Stimulated activated CD4-positive, alpha-beta T cell treated with anti-CD3 and anti-CD28 coated beads, Interleukin-2, amount 100 ng/mL, for 4 hours (primary cell): ENCODE results near the gene TEAD4.

ENCODE experiments used
- DNase-seq: peaks from one replicate; pipeline ENCODE4 v3.0.0-alpha.2; 2020; ENCODE audit warnings: low read depth

The TEAD4 gene

GRCh38 chr12:2960996-2961616 is 1.9 kb downstream of the TEAD4 start:
- no peak for DNase-seq

GRCh38 chr12:2961705-2962104 is 2.5 kb downstream of the TEAD4 start:
- no peak for DNase-seq

GRCh38 chr12:2963154-2963759 is 4.1 kb downstream of the TEAD4 start:
- no peak for DNase-seq

- no peak for DNase-seq
Measured at GRCh38 chr12:2963760-2964292, 4.6 kb downstream of the TEAD4 start.

GRCh38 chr12:2967651-2968050 is 8.5 kb downstream of the TEAD4 start:
- no peak for DNase-seq

GRCh38 chr12:2970744-2971143 is 11.5 kb downstream of the TEAD4 start:
- DNase-seq: no peak

- no peak for DNase-seq
Measured at GRCh38 chr12:2973566-2973965, 14.4 kb downstream of the TEAD4 start.

DNA sequence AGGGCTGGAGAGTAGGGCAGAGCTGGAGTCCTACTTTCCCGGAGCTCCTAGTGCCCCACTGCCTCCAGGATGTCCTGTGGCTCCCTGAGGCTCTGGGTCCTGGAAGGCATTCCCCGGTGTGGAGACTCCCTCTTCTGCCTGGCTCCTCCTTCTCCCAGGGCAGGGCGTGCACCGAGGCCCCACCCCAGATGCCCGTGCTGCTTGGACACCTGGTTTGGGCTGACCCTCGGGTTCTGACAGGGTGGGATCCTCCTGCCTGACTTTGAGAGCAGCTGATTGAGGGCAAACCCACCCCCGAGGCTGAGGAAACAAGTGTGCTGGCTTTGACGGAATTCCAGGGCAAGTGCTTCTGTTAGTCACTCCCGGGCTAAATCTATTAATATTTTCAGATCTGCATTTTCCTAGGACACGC is 15.4 kb downstream of the TEAD4 start:
- DNase-seq: no peak

GRCh38 chr12:2976581-2976996 is 17.4 kb downstream of the TEAD4 start:
- DNase-seq: no peak

DNA sequence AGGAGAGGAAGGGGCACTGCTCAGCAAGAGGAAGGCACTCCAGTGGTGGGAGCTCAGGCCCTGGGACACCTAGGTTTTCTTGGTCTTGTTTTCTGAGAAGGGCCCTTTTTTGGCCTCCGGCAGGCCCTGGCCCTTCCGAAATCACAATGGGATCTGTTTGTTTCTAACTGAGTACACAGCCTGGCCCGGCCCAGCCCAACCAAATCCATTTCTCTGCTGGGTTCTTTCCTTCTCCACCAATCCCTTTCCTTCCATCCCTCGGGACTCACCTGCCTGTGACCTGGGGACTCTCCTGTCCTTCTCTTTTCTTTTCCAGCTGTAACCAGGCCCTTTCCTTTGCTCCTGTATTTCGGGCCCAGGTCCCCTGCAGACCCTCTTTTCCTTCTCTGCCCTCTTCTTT is 18.6 kb downstream of the TEAD4 start:
- DNase-seq: no peak

GRCh38 chr12:2979806-2980205 is 20.6 kb downstream of the TEAD4 start:
- no peak for DNase-seq

DNA sequence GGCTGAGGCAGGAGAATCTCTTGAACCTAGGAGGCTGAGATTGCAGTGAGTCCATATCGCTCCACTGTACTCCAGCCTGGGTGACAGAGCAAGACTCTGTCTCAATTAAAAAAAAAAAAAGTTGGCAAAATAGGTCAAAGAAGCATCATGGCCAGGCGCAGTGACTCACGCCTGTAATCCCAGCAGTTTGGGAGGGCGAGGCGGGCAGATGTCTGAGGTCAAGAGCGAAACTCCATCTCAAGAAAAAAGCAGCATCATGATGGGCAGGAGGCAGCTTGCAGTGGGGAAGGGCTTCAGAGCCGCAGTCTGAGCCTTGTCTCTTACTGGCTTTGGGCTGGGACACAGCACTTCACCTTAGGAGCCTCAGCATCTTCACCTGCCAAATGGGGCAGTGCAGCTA is 21.4 kb downstream of the TEAD4 start:
- DNase-seq: no peak

DNA sequence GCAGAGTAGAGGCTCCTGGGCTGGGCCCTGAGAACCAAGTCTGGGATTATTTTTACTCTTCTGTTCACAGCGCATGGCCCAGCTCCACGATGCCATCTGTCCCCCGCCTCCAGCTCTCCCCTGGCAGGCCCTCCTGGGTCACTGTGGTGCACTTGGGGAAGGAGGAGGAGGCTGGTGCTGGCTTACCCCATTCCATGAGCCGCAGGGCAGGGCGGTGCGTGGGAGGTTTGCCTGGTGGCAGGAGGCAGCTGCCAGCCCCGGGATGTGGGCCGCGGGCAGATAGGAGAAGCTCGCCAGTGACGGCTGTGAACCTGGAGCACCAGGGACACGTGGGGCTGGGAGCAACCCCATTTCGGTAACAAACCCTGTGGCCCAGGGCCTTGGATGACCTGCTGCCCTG is 23.2 kb downstream of the TEAD4 start:
- no peak for DNase-seq

GRCh38 chr12:2984249-2984648 is 25.1 kb downstream of the TEAD4 start:
- DNase-seq: no peak

GRCh38 chr12:2984698-2985097 is 25.5 kb downstream of the TEAD4 start:
- DNase-seq: no peak

DNA sequence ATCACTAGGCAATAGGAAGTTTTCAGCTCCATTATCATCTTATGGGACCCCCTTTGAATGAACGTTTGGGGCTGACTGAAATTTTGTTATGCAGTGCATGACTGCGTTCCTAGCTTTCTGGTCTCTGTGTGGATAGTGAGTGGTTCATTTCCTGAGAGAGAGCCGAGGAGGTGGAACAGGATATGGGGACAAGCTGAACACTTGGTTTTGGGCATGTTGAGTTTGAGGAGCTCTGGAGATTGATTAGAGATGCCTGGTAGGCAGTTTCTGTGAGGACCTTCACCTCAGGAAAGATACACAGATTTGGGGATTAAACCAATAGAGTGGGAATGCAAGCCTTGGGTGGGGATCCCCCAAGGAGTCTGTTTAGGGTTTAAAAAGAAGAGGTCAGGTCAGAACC is 27.7 kb downstream of the TEAD4 start:
- DNase-seq: no peak

GRCh38 chr12:2988494-2988893 is 29.3 kb downstream of the TEAD4 start:
- no peak for DNase-seq

DNA sequence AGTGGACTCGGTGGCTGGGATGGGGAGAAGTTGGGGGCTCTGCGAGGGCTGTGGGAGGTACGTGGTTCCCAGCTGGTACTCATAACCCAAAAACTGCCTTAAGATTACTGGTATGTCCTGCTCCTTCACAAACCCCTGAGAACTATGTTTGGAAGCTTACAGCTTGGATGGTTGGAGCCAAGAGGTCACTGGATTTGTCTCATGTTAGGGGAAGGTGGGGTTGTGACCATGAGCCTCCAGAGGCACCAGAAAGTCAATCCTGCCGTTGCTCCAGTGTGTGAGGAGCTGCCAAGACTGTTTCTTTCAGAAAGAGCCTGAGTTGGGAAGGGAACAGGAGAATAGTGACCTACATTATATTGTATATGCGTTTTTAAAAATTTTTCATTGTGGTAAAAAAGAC is 33.5 kb downstream of the TEAD4 start:
- DNase-seq: no peak

DNA sequence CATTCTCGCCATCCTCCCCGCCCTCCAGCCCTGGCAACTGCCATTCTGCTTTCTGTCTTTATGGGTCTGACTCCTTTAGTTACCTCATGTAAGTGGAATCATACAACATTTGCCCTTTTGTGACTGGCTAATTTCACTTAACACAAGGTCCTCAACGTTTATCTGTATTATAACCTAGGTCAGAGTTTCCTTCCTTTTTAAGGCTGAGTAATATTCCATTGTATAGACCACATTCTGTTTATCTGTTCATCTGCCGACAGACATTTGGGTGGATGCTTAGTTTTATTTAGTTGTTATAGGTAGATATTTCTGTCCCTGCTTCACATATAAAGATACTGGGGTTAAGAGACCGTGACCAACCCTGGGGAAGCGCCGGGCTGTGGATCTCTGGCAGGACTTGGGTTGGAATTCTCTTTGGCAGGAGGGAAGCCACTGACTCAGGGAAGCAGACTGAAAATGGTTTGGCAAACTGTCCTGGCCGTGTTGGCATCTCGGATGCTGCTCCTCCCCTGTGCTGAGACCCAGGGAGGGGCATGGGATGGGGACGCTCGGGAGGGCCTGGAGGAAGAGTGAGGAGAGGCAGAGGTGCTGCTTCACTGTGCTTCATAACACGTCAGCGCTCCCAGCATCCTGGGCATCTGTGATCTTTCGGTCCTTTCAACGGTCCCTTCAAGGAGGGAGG is 38.9 kb downstream of the TEAD4 start:
- no peak for DNase-seq

- no peak for DNase-seq
Measured at GRCh38 chr12:2998789-2999264, 39.6 kb downstream of the TEAD4 start.

DNA sequence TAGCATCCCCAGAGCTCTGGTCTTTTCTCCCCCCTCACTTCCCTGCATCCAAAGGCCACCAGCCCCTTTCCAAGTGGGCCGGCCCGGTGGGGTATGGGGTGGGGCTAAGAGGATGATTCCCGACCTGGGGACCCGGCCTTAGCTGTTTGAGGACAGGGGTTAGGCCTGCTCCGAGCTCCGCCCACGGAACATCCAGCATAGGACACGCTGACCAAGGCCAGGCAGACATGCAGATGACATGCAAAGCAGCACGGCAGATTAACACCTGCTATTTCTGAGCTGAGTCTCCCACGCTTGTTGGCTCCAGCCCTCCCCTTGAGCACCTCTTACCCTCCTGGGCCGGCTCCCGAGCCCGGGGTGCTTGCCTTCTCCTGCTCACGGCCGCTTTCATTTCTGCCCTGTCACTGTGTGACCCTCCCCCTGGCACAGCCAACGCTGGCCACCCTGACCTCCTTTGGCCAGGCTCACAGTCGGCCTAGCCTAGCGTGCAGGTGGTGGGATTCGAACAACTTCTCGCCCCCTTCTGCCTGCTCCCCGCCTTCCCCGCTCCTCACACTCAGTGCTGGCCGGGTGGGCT is 40.2 kb downstream of the TEAD4 start:
- no peak for DNase-seq

DNA sequence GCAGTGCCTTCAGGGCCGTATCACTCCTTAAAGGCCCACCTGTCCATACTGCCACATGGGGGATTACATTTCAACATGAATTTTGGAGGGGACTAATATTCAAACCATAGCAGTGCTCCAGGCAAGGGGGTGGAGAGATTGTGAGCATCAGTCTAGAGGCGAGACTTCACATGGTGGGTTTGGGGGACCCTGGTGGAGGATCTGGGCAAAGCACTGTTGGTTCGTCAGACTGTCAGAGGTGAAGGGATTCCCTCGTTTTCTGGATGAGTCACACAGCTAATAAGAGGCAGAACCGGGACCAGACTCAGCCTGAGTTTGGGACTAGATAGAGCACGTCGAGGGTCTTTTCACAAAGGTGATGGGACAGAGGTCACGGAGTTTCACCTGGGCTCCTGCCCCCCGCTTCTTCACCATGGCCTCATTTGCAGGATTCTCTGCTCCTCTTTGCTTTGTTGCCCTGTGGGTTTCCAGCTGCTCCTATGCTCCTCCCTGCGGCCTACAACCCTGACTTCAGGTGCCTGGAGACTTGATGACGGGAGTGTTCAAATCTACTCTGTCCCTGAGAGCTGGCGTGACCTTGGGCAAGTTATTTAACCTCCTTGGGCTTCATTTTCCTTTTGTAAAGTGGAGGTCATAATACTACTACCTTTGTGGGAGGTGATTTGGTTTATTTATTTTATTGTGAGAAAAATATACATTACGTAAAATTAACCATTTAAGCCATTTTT is 41.5 kb downstream of the TEAD4 start:
- DNase-seq: no peak
